Tibial nerve (tissue), 4 donors: ENCODE measurements around the gene SPRED1. TPM values are rescaled to one million over a fixed set of nuclear protein-coding genes. Genes with fewer than 3 reads are reported as not detected.

Source experiments
- DNase-seq, 2 donors: peaks; one replicate each; pipeline ENCODE4 v3.0.0-alpha.2; 2019; ENCODE audit warnings: low spot score in 2 of 2
- H3K27ac ChIP-seq, 4 donors: fragments of 200-600 bp; sonication (generic) in 3 of 4; one replicate each; pipeline ENCODE4 v1.5.1; 2017 to 2019; ENCODE audit warnings: mild to moderate bottlenecking in 1 of 4
- H3K27me3 ChIP-seq, 2 donors: fragments of 200-600 bp; sonication (generic) in 1 of 2; one replicate each; pipeline versions ENCODE4 v1.5.1 to v1.6.0; 2017 to 2019
- H3K36me3 ChIP-seq, 3 donors: fragments of 200-600 bp; sonication (generic); one replicate each; pipeline ENCODE4 v1.5.1; 2018 to 2019
- H3K4me1 ChIP-seq, 4 donors: fragments of 200-600 bp; sonication (generic) in 3 of 4; one replicate each; pipeline ENCODE4 v1.5.1; 2017 to 2019
- H3K4me3 ChIP-seq, 4 donors: fragments of 200-600 bp; sonication (generic) in 3 of 4; one replicate each; pipeline ENCODE4 v1.5.1; 2017 to 2019; ENCODE audit warnings: mild to moderate bottlenecking in 1 of 4, moderate library complexity in 1 of 4
- H3K9me3 ChIP-seq, 4 donors: fragments of 200-600 bp; sonication (generic) in 3 of 4; one replicate each; pipeline ENCODE4 v1.5.1; 2017 to 2019
- CTCF ChIP-seq, 5 experiments: fragments of 200-600 bp in 3 of 5; fragments of 450-650 bp in 2 of 5; sonication (generic) in 3 of 5; IDR thresholded peaks; one replicate each; pipeline ENCODE4 v1.5.1; 2016 to 2019; ENCODE audit warnings: antibody characterized with exemption in 5 of 5, mild to moderate bottlenecking in 3 of 5, moderate library complexity in 2 of 5
- EP300 ChIP-seq, 2 donors: sonication (generic); formaldehyde crosslinking; IDR thresholded peaks; one replicate each; pipeline ENCODE4 v1.6.1; 2017; ENCODE audit warnings: antibody characterized with exemption in 2 of 2, mild to moderate bottlenecking in 1 of 2
- POLR2A ChIP-seq, 2 donors: fragments of 450-650 bp; IDR thresholded peaks; one replicate each; pipeline ENCODE4 v1.6.1; 2017; ENCODE audit warnings: antibody characterized with exemption in 2 of 2, mild to moderate bottlenecking in 2 of 2, moderate library complexity in 2 of 2
- WGBS, 2 donors: methylation state at CpG; one replicate each; pipeline ENCODE4 v1.1.5; 2018; 5-methylcytosine and 5-hydroxymethylcytosine counted together
- total RNA-seq, 4 donors: library from RNA; depleted of rRNA; stranded (reverse); fragments of >200 nt; gene quantifications; one replicate each; pipeline ENCODE4 v1.1.0, GENCODE V29; 2016

Gene SPRED1
- total RNA-seq, 4 donors from 2014 or later, result 20.4 to 35.0 (median 29.0) TPM

- Histone ChIP-seq H3K27ac (no peak overlapping the region), H3K36me3 (no peaks in the 10 kb centered on the region), H3K4me3 (no peak overlapping the region), H3K9me3 (no peaks in the 10 kb centered on the region), H3K4me1 (no peaks in the 10 kb centered on the region), H3K27me3 (no peaks in the 10 kb centered on the region)
- WGBS, 2 donors, result 68 to 78% methylated on average over 2 of the region's 2 CpGs
- no peak for TF ChIP-seq CTCF (IDR thresholded peaks at IDR 0.05)
- no peak for TF ChIP-seq POLR2A (IDR thresholded peaks at IDR 0.05)
- TF ChIP-seq EP300 (IDR thresholded peaks at IDR 0.05), result no peak
- no peak for DNase-seq
Measured at GRCh38 chr15:38391191-38391590, 138.6 kb downstream of the SPRED1 start.

- TF ChIP-seq CTCF (IDR thresholded peaks at IDR 0.05), result no peak
- peak; percentile 77 to 88 for TF ChIP-seq EP300 (IDR thresholded peaks at IDR 0.05)
- DNase-seq, result peak; percentile 37 to 71
Measured at GRCh38 chr15:38398134-38398533, 145.5 kb downstream of the SPRED1 start.

GRCh38 chr15:38401106-38401505 lies 148.5 kb downstream of the SPRED1 start:
- DNase-seq, result no peak
- H3K27ac ChIP-seq, result no peak overlapping the region
- TF ChIP-seq CTCF (IDR thresholded peaks at IDR 0.05) (no peak), POLR2A (IDR thresholded peaks at IDR 0.05) (no peak), EP300 (IDR thresholded peaks at IDR 0.05) (no peak)
- no peak overlapping the region for H3K4me3 ChIP-seq
- 76 to 86% methylated on average over 6 of the region's 6 CpGs for WGBS, 2 donors
- peaks cover 0 to 20% (median 3%) of the 10 kb centered on the region in 4 donors for H3K4me1 ChIP-seq
- H3K9me3 ChIP-seq, result no peaks in the 10 kb centered on the region
- no peaks in the 10 kb centered on the region for H3K36me3 ChIP-seq
- H3K27me3 ChIP-seq, result no peaks in the 10 kb centered on the region

More at GRCh38 chr15:38398134-38398533, 145.5 kb downstream of the SPRED1 start:
- no peaks in the 10 kb centered on the region for H3K27me3 ChIP-seq
- H3K36me3 ChIP-seq, result no peaks in the 10 kb centered on the region
- H3K4me3 ChIP-seq, result no peak overlapping the region
- peaks cover 0 to 20% (median 3%) of the 10 kb centered on the region in 4 donors for H3K4me1 ChIP-seq
- WGBS, 2 donors, result 60 to 70% methylated on average over 2 of the region's 2 CpGs
- H3K27ac ChIP-seq, result peak overlapping the region in 2 of 4 donors; percentile 31 to 80
- H3K9me3 ChIP-seq, result no peaks in the 10 kb centered on the region

- 62 to 67% methylated on average over 5 of the region's 5 CpGs for WGBS, 2 donors
- Histone ChIP-seq H3K4me3 (no peak overlapping the region), H3K4me1 (peaks cover 0 to 18% (median 3%) of the 10 kb centered on the region in 4 donors), H3K36me3 (no peaks in the 10 kb centered on the region), H3K27ac (no peak overlapping the region), H3K9me3 (no peaks in the 10 kb centered on the region), H3K27me3 (no peaks in the 10 kb centered on the region)
- no peak for DNase-seq
- TF ChIP-seq CTCF (IDR thresholded peaks at IDR 0.05), result no peak
Measured at GRCh38 chr15:38401701-38402100, 149.1 kb downstream of the SPRED1 start.

GRCh38 chr15:38406436-38406835 lies 153.8 kb downstream of the SPRED1 start:
- Histone ChIP-seq H3K36me3 (no peaks in the 10 kb centered on the region), H3K4me1 (no peaks in the 10 kb centered on the region), H3K27me3 (no peaks in the 10 kb centered on the region), H3K4me3 (no peak overlapping the region), H3K27ac (no peak overlapping the region), H3K9me3 (no peaks in the 10 kb centered on the region)
- TF ChIP-seq CTCF (IDR thresholded peaks at IDR 0.05) (no peak), POLR2A (IDR thresholded peaks at IDR 0.05) (no peak), EP300 (IDR thresholded peaks at IDR 0.05) (no peak)
- WGBS, 2 donors, result 69 to 70% methylated on average over 7 of the region's 7 CpGs
- no peak for DNase-seq

Other genes with a start within 250 kb of the SPRED1 start
- gene FAM98B, start 201.3 kb downstream of the SPRED1 start, total RNA-seq, result 10 to 100 TPM in 2 of 4 donors, 1 to 10 TPM in 2; 7.3 to 17.5 (median 10.9) TPM